ENCODE measurements around the gene NEDD4L.

The NEDD4L gene

DNA sequence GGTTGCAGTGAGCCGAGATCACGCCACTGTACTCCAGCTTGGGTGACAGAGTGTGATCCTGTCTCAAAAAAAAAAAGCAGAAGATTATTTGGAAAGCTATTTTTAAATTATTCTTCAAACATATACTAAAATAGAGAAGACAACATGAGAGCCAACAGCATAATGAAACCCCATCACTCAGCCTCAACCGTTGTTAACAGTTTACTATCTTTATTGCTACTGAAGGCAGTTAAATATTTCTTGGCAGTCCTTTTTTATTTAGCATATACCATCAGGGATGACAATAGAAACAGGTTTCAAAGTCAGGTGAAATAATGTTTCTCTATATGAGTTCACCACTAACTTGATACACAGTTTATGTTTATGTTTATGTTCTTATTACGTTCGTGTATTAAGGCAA is 157.2 kb downstream of the NEDD4L start:
- in situ Hi-C loops (cut with MboI; ENCODE audit: low pct_unique_long_range_greater_than_20kb, low sequenced_read_pairs, unreplicated experiment) = no loop called here
- TF ChIP-seq, protein P1, sequence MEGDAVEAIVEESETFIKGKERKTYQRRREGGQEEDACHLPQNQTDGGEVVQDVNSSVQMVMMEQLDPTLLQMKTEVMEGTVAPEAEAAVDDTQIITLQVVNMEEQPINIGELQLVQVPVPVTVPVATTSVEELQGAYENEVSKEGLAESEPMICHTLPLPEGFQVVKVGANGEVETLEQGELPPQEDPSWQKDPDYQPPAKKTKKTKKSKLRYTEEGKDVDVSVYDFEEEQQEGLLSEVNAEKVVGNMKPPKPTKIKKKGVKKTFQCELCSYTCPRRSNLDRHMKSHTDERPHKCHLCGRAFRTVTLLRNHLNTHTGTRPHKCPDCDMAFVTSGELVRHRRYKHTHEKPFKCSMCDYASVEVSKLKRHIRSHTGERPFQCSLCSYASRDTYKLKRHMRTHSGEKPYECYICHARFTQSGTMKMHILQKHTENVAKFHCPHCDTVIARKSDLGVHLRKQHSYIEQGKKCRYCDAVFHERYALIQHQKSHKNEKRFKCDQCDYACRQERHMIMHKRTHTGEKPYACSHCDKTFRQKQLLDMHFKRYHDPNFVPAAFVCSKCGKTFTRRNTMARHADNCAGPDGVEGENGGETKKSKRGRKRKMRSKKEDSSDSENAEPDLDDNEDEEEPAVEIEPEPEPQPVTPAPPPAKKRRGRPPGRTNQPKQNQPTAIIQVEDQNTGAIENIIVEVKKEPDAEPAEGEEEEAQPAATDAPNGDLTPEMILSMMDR (IDR thresholded peaks at IDR 0.05; ENCODE audit: extremely low read depth, insufficient read depth, missing control alignments) = no peak
- DNase-seq (ENCODE audit: low spot score) = no peak

DNA sequence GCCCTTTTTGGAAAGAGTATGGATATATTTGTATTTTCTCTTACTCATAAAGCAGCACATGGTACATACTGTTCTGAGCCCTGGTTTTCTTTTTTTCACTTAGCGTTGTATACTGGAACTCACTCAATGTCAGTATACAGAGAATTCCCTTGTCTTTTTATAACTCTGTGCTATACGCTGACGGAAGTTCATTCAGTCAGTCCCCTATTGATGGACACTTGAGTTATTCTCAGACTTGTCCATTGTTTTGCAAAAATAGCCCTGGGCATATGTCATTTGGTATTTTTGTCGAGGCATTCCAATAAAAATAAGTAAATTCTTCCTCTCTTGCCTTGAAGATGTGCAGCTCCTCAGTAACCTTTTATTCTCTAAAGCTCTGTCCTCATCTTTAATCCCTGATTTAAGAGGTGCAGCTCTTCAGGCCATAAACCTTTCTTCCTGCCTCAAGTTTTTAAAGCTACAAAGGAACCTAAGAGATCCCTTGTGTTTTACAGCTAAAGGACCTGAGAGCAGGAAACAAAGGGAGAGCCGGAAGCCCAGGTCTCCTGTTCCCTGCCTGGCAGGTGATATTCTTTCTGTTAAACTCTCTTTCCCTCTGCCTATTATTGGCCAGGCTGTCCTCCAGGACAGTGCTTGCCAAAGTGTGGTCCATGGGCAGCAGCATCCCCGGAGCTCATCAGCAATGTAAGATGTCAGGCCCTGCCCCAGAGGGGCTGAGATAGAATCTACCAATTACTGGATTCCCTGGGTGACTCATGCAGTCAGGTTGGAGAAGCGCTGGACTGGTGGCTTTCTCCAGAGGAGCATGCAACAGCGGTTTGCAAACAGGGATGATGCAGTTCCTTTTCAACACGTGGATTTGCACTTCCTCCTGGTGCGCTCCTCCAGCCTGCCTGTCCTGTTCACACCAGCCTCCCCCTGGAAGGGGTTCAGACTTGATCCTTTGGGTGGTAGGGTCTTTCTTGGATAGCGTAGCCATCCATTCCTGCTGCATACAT is 158.0 kb downstream of the NEDD4L start:
- TF ChIP-seq, protein P1 (IDR thresholded peaks at IDR 0.05; ENCODE audit: extremely low read depth, insufficient read depth, missing control alignments) = no peak
- DNase-seq (ENCODE audit: low spot score) = no peak
- in situ Hi-C loops (cut with MboI; ENCODE audit: low pct_unique_long_range_greater_than_20kb, low sequenced_read_pairs, unreplicated experiment) = no loop called here

DNA sequence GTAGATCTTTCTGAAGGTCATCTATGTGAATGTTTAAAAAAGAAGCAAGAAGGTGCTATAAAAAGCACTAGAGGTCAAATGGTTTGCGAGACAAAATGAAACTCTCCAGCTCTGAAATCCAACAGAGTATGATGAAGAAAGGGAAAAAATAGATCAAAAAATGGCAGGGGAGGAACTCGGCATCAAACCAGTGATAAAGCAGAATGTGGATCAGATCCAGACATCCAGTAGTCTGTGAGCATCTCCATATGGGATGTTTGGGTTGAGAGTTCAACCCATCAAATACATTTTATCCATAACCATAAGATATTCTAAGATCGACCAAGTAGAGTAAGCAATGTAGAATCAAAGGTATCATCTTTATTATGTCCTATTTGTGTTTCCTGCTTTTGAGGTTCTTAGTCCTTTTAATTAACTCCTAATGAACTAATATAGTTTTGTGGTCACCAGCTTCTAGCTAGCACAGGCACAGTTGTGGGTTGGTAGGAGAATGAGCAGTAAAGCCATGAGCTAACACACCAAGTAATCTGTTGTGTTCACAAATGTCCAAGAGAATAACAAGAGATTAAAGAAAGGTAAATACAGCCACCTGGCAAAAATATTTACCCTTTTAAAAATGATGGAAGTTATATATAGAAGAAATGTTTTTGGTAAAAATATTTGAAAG is 160.9 kb downstream of the NEDD4L start:
- no peak for DNase-seq (ENCODE audit: low spot score)
- in situ Hi-C loops (cut with MboI; ENCODE audit: low pct_unique_long_range_greater_than_20kb, low sequenced_read_pairs, unreplicated experiment) = no loop called here
- TF ChIP-seq, protein P1 (IDR thresholded peaks at IDR 0.05; ENCODE audit: extremely low read depth, insufficient read depth, missing control alignments) = no peak

DNA sequence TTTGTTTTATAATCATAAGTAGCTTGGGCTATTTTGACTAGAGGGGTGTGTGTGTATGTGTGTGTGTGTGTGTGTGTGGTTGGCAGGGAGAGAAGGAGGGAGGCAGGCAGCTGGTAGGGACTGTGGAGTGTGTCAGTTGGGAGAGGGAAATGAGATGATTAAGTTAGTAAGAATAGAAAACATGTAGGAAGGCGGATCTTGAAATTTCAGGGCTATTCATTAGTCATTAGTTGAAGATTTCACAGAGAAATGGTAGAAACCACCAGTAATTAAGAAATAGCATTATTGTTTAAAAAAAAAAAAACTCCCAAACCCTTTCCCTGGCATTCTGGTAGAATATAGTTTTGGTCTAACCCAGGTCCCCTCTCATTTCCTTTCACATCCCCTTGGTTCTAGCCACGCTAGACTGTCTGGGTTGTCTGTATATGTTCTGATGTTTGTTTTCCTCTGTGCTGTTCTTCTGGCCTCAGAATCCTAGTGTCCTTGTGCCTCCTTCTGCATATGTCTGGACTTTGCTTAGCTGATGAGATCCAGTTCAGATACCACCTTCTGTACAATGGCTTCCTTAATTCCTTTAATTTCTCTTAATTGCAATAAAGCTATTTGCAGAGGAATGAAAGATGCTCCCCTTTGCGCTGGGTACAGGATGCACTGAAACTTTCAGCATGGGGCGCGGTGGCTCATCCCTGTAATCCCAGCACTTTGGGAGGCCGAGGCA is 161.6 kb downstream of the NEDD4L start:
- in situ Hi-C loops (cut with MboI; ENCODE audit: low pct_unique_long_range_greater_than_20kb, low sequenced_read_pairs, unreplicated experiment) = no loop called here
- no peak for DNase-seq (ENCODE audit: low spot score)
- TF ChIP-seq, protein P1 (IDR thresholded peaks at IDR 0.05; ENCODE audit: extremely low read depth, insufficient read depth, missing control alignments) = no peak

DNA sequence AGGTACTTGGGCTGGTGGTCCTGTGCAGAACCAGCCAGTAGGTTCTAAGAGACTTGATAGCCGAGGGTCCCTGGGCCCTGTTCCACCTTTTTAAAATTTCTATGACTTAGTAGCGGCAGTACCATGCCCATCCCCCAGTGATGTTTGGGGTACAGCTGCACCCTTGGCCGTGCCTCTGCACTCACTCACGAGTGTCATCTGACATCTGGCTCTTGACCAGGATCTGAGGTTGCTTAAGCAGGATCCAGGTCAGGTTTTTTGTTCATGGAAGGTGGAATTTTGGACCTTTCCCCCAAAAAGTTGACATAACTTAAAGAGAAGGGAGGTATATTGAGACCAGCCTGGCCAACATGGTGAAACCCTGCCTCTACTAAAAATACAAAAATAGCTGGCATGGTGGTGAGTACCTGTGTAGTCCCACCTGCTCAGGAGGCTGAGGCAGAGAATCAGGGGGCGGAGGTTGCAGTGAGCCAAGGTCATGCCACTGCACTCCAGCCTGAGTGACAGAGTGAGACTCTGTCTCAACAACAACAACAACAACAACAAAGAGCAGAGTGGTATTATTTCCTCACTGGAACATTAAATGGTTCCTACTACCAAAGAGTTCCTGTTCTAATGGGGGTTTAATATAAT is 163.6 kb downstream of the NEDD4L start:
- in situ Hi-C loops (cut with MboI; ENCODE audit: low pct_unique_long_range_greater_than_20kb, low sequenced_read_pairs, unreplicated experiment) = no loop called here
- no peak for DNase-seq (ENCODE audit: low spot score)
- TF ChIP-seq, protein P1 (IDR thresholded peaks at IDR 0.05; ENCODE audit: extremely low read depth, insufficient read depth, missing control alignments) = no peak

All from GM13977 (cell line).